Lower lobe of right lung (tissue), 2 donors: ENCODE measurements around the gene LONRF3. TPM values are rescaled to one million over a fixed set of nuclear protein-coding genes. Genes with fewer than 3 reads are reported as not detected.

ENCODE experiments used
- ATAC-seq, 2 donors: fragments of 200-7000 bp; cut with Tn5 transposase; one replicate each; pipeline ENCODE4 v1.9.1; 2020 to 2022; ENCODE audit warnings: mild to moderate bottlenecking in 2 of 2, moderate library complexity in 2 of 2
- DNase-seq: peaks from one replicate; pipeline ENCODE4 v3.0.0-alpha.2; 2020
- H3K27ac ChIP-seq: fragments of 200-600 bp; one replicate; pipeline ENCODE4 v1.8.0; 2022
- H3K27me3 ChIP-seq: fragments of 200-600 bp; one replicate; pipeline ENCODE4 v1.8.0; 2022; ENCODE audit warnings: low read depth
- H3K36me3 ChIP-seq: fragments of 200-600 bp; one replicate; pipeline ENCODE4 v1.8.0; 2022; ENCODE audit warnings: mild to moderate bottlenecking
- H3K4me1 ChIP-seq: fragments of 200-600 bp; one replicate; pipeline ENCODE4 v1.8.0; 2022
- H3K4me3 ChIP-seq: fragments of 200-600 bp; one replicate; pipeline ENCODE4 v1.8.0; 2022; ENCODE audit warnings: mild to moderate bottlenecking
- H3K9me3 ChIP-seq: fragments of 200-600 bp; one replicate; pipeline ENCODE4 v1.8.0; 2022
- CTCF ChIP-seq: fragments of 200-600 bp; IDR thresholded peaks from one replicate; pipeline ENCODE4 v1.8.0; 2022; ENCODE audit warnings: antibody characterized with exemption, mild to moderate bottlenecking
- intact Hi-C: fragments of 100-400 bp; cut with DNase I; formaldehyde crosslinking; loops from one replicate; pipeline ENCODE4 v1.11.0; 2022
- total RNA-seq: library from RNA; stranded (reverse); fragmentation: NEBNext Ultra II Directional; extraction: Animal tissue kit (Norgen Biotek cat#: 25700); gene quantifications from one replicate; pipeline ENCODE4 v1.2.1, GENCODE V29; 2021
- donor health status: DM: no; HTN: yes; CAD: no; lungs with severe emphysema.

LONRF3 gene
- total RNA-seq, 1 donor from 2014 or later: 27.6 TPM

- peak; percentile 59 for DNase-seq
- no peaks in the 10 kb centered on the region for H3K9me3 ChIP-seq
- intact Hi-C loops: no loop called here
- H3K36me3 ChIP-seq: peaks cover 26% of the 10 kb centered on the region
- no peak overlapping the region for H3K4me3 ChIP-seq
- peaks cover 4% of the 10 kb centered on the region for H3K4me1 ChIP-seq
- ATAC-seq: peak; percentile 86 to 92
- TF ChIP-seq CTCF: peak; percentile 77
- no peaks in the 10 kb centered on the region for H3K27me3 ChIP-seq
- no peak overlapping the region for H3K27ac ChIP-seq
Observed at GRCh38 chrX:119004920-119005524, 30.6 kb downstream of the LONRF3 start.

GRCh38 chrX:119007189-119007770 lies 32.9 kb downstream of the LONRF3 start:
- intact Hi-C loops: no loop called here
- Histone ChIP-seq H3K27me3 (no peaks in the 10 kb centered on the region), H3K36me3 (peaks cover 45% of the 10 kb centered on the region), H3K4me1 (peaks cover 4% of the 10 kb centered on the region), H3K4me3 (no peak overlapping the region), H3K27ac (no peak overlapping the region), H3K9me3 (no peaks in the 10 kb centered on the region)
- no peak for DNase-seq
- TF ChIP-seq CTCF: no peak
- no peak for ATAC-seq

GRCh38 chrX:119008110-119008744 lies 33.8 kb downstream of the LONRF3 start:
- Histone ChIP-seq H3K36me3 (peaks cover 53% of the 10 kb centered on the region), H3K9me3 (no peaks in the 10 kb centered on the region), H3K4me3 (no peak overlapping the region), H3K4me1 (peaks cover under 1% of the 10 kb centered on the region), H3K27me3 (no peaks in the 10 kb centered on the region), H3K27ac (no peak overlapping the region)
- ATAC-seq (no peak), DNase-seq (no peak)
- TF ChIP-seq CTCF: peak; percentile 42
- intact Hi-C loops: no loop called here

- Histone ChIP-seq H3K4me1 (no peaks in the 10 kb centered on the region), H3K27me3 (no peaks in the 10 kb centered on the region), H3K36me3 (peaks cover 61% of the 10 kb centered on the region), H3K9me3 (no peaks in the 10 kb centered on the region), H3K4me3 (no peak overlapping the region), H3K27ac (no peak overlapping the region)
- DNase-seq (no peak), ATAC-seq (no peak)
- intact Hi-C loops: no loop called here
- TF ChIP-seq CTCF: no peak
Observed at GRCh38 chrX:119009071-119009470, 34.7 kb downstream of the LONRF3 start.

GRCh38 chrX:119010491-119010890 lies 36.1 kb downstream of the LONRF3 start:
- H3K9me3 ChIP-seq: no peaks in the 10 kb centered on the region
- no peaks in the 10 kb centered on the region for H3K4me1 ChIP-seq
- H3K27ac ChIP-seq: no peak overlapping the region
- H3K4me3 ChIP-seq: no peak overlapping the region
- H3K27me3 ChIP-seq: no peaks in the 10 kb centered on the region
- DNase-seq: no peak
- peaks cover 70% of the 10 kb centered on the region for H3K36me3 ChIP-seq
- no peak for ATAC-seq
- no peak for TF ChIP-seq CTCF
- intact Hi-C loops: loop anchor here (5.0 kb wide), 1 partner anchor 163 kb away; no protein-coding TSS in a partner anchor
